H7 (cell line): ENCODE measurements around the gene RACGAP1. TPM values are rescaled to one million over a fixed set of nuclear protein-coding genes. Genes with fewer than 3 reads are reported as not detected.

Experiments used
- DNase-seq: peaks from one replicate; pipeline ENCODE4 v3.0.0; 2012
- H3K27me3 ChIP-seq: 2 replicates; pipeline ENCODE4 v1.6.0; 2011; ENCODE audit warnings: mild to moderate bottlenecking, low read length; ENCODE audit not compliant: control insufficient read depth, insufficient read depth
- H3K36me3 ChIP-seq: replicated peaks from 2 replicates; pipeline ENCODE4 v1.5.1; 2011; ENCODE audit warnings: low read length; ENCODE audit not compliant: control insufficient read depth, insufficient read depth
- H3K4me3 ChIP-seq: 2 replicates; pipeline ENCODE4 v1.5.1; 2011; ENCODE audit warnings: low read depth, mild to moderate bottlenecking, control low read depth, low read length, moderate library complexity; ENCODE audit not compliant: insufficient read depth
- total RNA-seq: library from RNA; depleted of rRNA; stranded (reverse); fragments of >200 nt; shearing (Covaris generic); gene quantifications from 2 replicates; pipeline ENCODE4 v1.2.3, GENCODE V29; 2014

RACGAP1 gene
- total RNA-seq, 1 experiment from 2014 or later, result 80.6 TPM

- Histone ChIP-seq H3K36me3 (no peaks in the 10 kb centered on the region), H3K27me3 (peaks cover 34% of the 10 kb centered on the region), H3K4me3 (no peak overlapping the region)
- no peak for DNase-seq
These were observed 67.7 kb downstream of the RACGAP1 start for GRCh38 chr12:49957570-49957967.

GRCh38 chr12:49956663-49957569 is 68.4 kb downstream of the RACGAP1 start:
- Histone ChIP-seq H3K27me3 (peaks cover 28% of the 10 kb centered on the region), H3K36me3 (no peaks in the 10 kb centered on the region), H3K4me3 (no peak overlapping the region)
- no peak for DNase-seq

DNA sequence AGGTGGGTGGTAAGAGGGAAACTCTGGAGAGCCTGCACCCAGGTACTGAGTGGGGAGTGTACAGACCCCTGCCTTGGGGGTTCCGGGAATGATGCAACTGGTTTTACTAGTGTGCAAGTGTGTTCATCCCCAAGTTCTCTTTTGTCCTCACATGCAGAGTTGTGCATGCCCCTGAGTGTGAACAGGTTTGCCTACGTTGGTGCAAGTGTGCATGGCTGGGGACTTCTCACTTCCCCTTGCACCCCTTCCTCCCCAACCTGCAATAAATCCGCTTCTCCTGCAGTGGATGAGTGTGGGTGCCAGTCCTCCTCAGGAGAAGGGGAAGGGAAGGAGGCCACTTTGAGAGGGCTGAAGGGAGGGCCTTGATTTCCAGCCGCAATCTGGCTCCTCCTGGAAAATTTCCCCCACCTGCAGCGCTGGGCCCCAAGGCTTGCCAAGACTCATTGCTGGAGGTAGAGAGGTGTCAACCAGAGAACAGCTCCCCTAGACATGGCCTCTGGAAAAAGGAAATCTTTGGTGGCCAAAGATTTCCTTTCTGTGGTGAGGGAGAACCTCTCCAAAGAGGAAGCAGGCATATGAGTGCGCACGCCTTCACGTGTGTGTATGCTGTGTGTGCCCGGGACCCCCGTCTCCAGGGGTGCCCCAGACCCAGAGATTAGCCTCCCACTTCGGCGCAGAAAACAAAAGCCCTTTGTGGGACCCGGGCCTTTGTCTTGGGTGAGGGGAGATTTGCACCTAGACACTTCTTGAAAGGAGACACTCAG is 69.2 kb downstream of the RACGAP1 start:
- Histone ChIP-seq H3K4me3 (no peak overlapping the region), H3K27me3 (peaks cover 22% of the 10 kb centered on the region), H3K36me3 (no peaks in the 10 kb centered on the region)
- DNase-seq, result no peak

- H3K36me3 ChIP-seq, result no peaks in the 10 kb centered on the region
- H3K27me3 ChIP-seq, result peaks cover 13% of the 10 kb centered on the region
- DNase-seq, result peak; percentile 80
- peak overlapping the region; percentile 1; the same call in 1 of the 2 replicates for H3K4me3 ChIP-seq
These were observed 70.1 kb downstream of the RACGAP1 start for GRCh38 chr12:49954863-49955830.

GRCh38 chr12:49953961-49954846 is 71.1 kb downstream of the RACGAP1 start:
- Histone ChIP-seq H3K36me3 (no peaks in the 10 kb centered on the region), H3K27me3 (peaks cover 7% of the 10 kb centered on the region), H3K4me3 (no peak overlapping the region)
- DNase-seq, result no peak

DNA sequence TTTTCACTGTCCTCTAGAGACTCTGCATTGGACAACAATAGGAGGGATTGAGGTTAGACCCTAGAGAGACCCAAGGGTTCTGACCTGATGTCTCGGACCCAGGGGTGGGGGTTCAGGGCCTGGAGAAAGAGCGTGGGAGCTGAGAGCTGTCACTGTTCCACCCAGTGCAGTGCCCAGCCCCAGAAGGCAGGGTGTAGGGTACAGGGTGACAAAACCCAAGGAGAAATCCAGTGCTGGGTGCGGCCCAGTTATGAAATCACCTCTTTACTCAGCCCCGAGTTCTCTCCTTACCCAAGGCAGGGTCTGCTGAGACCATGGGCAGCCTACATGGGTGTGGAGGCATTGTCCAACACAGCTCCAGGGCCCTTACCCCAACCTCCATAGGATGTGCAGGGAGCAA is 72.1 kb downstream of the RACGAP1 start:
- H3K27me3 ChIP-seq, result peaks cover 4% of the 10 kb centered on the region; the same call in 1 of the 2 replicates
- DNase-seq, result no peak
- no peaks in the 10 kb centered on the region for H3K36me3 ChIP-seq
- H3K4me3 ChIP-seq, result no peak overlapping the region

DNA sequence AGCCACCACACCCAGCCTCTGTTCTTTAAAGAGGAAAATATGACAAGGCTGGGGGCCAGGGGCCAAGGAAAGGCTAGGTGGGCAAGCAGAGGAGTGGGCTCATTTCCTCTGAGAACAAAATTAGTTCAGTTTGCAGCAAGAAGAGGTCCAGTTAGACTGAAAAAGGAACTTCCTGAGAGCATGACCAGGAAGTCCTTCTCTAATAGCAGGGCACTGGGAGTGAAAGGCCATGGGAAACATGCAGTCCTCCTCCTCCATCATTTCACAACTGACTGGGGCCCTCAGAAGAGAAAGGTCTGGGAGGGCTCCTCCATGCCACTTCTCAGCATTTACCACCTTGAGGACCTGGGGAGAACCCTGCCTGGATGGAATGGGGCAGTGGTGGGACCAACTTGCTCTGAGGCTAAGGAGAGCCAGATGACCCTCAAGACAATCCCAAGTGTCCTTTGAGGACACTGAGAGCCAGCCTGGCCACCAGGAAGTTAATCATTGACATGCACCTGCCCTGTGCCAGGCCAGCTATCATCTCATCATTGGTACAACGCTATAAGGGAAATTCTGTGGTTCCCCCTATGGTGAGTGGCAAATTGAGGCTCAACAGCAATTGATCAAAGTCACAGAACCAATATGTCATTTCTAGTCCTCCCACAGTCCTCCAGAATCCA is 72.8 kb downstream of the RACGAP1 start:
- no peak overlapping the region for H3K4me3 ChIP-seq
- peaks cover 4% of the 10 kb centered on the region; the same call in 1 of the 2 replicates for H3K27me3 ChIP-seq
- H3K36me3 ChIP-seq, result no peaks in the 10 kb centered on the region
- DNase-seq, result no peak

DNA sequence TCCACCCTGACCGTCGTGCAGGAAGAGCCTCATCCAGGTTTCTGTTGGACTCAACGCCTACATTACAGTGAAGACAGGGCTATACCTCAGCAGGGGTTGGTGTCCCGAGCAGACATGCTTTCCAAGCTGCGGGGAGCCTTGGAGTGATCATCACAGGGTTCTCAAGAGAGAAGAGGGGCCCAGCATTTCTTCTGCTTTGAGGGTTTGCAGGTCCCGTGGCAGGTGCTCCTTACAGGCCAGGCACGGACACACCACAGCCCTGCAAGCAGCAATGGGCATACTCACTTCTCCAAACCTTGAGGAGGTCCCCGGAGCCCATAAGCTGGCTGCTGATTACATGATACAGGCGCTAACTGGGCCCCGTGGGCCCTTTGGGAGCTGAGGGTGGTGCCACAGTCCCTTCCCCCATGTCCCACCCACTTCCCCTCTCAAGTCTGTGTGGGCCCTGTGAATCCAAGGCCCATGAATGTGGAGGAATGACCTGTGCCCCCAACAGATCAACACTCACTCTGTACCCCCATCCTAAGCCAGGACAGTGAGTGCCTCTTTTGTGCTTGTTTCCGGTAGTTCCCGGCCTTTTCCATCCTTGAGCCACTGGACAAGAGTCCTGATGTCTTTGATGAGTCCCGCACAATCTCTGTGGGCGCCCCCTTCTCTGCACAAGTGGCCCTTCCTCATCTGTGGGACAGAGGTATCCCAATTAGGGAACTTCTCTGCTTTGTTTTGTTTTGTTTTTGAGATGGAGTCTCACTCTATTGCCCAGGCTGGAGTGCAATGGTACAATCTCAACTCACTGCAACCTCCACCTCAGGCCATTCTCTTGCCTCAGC is 73.7 kb downstream of the RACGAP1 start:
- H3K4me3 ChIP-seq, result no peak overlapping the region
- DNase-seq, result no peak
- no peaks in the 10 kb centered on the region for H3K36me3 ChIP-seq
- H3K27me3 ChIP-seq, result peaks cover 1% of the 10 kb centered on the region; the same call in 1 of the 2 replicates

DNA sequence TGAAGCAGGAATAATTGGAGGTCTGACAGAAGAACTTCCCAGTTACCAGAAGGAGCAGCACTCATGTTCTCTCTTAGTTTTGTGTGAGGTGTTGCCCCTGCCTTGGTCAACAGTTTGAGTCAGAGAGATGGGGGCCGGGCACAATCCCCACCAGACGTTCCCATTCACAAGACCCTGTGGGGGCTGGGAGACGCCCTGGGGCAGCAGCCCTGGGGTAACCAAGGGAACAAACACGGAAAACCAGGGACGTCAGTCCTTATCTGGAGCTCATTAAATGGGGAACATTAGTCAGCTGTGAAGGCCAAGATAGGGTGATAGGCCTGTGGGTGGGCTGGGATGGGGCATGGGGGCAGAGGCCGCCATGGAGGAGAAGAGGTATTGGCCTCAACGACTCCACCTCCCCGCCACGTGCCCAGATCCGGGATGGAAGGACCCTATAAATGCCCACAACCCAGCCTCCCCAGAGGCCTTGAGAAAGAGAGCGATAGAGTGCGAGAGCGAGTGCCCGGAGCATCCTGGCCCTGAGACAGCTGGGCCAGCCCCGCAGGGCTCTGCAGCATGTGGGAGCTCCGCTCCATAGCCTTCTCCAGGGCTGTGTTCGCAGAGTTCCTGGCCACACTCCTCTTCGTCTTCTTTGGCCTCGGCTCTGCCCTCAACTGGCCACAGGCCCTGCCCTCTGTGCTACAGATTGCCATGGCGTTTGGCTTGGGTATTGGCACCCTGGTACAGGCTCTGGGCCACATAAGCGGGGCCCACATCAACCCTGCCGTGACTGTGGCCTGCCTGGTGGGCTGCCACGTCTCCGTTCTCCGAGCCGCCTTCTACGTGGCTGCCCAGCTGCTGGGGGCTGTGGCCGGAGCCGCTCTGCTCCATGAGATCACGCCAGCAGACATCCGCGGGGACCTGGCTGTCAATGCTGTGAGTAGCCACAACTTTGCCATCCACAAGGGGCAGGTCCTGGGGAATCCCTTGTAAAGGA is 74.7 kb downstream of the RACGAP1 start, which contains the start of gene AQP2:
AQP2 (plus strand) TSS at position 465 of the 979 bp plus-strand sequence; CDS start at position 559, 94 bp downstream.
- Histone ChIP-seq H3K27me3 (no peaks in the 10 kb centered on the region; the same call in 1 of the 2 replicates), H3K4me3 (no peak within 1 kb of the TSS), H3K36me3 (no peaks in the 10 kb centered on the region)
- DNase-seq, result no peak

DNA sequence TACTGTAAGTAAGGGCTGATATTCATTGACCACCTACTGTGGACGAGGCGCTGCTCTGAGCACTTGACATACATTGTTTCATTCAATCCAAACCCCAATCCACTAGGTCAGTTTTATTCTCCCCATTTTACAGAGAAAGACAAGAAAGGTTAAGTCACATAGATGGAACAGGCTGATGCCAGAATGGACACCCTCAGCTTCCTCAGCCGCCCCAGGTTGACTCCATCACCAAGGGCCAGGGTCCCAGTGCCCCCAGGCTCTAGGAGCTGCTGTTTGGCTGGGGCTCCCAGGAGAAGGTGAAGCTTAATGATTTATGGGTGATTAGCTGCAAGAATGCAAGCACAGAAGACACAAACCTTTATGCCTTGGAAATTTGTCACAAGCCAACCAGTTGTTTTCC is 75.4 kb downstream of the RACGAP1 start:
- no peaks in the 10 kb centered on the region; the same call in none of the 2 replicates for H3K27me3 ChIP-seq
- no peak for DNase-seq
- no peak overlapping the region for H3K4me3 ChIP-seq
- no peaks in the 10 kb centered on the region for H3K36me3 ChIP-seq
